Measurements from ENCODE around the gene CMTM2. TPM values are rescaled to one million over a fixed set of nuclear protein-coding genes. Genes with fewer than 3 reads are reported as not detected.
"Not testable (repeated sequence)": the region's sequence is repeated elsewhere in the genome, so short reads cannot be mapped to it uniquely, and the experiment has no call there.

CMTM2 gene
- polyA plus RNA-seq, 3 donors = 0.56 to 0.90 (median 0.61) TPM

DNA sequence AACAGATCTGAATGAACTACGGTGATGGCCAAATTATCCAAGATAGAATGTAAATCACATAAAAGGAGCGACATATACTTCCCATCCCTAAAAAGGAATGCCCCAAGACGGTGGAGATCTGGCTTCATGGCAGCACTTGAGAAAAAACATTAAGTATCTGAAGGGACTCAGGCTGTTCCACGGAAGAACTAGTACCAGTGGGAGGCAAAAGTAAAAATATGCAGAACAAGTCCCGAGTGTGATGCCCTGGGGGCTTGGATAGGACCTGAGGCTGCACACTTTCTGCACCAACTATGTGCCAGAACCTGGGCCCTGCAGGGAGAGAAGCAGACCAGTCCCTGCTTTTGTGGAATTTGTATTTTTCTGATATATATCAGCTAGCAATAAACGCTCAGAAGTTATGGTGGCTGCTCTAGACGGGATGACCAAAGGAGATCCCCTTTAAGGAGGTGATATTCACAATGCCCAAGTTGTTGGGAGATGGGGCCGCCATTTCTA is 27.4 kb upstream of the CMTM2 start:
- DNase-seq = no peak

DNA sequence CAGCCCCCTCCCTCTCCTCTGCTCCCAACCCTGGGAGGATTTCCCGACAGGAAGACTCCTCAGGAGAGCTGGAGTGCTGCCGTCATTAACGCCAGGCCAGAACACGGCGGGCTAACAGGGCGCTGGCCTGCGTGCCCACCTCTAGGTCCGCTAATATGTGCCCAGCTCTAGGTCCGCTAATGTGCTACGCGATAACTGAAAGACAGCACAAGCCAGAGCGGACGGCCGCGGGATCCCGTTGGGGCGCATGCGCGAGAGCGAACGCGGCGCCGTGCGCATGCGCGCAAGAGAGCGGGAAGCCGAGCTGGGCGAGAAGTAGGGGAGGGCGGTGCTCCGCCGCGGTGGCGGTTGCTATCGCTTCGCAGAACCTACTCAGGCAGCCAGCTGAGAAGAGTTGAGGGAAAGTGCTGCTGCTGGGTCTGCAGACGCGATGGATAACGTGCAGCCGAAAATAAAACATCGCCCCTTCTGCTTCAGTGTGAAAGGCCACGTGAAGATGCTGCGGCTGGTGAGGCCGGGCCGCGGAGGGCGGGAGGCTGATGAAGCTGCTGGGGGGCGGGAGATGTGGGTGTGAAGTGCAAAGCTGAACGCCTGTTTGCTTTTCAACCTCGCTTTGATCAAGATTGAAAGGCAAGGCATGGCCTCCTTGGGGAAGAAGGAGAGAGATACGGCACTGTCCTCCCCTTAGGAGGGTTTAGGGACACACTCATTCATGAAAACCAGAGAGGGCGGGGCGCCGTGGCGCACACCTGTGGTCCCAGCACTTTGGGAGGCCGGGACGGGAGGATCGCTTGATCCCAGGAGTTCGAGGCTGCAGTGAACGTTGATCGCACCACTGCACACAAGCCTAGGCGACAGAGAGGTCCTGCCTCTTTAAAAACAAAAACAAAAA is 26.7 kb upstream of the CMTM2 start, which contains the start of gene CKLF:
Gene CKLF (plus strand): TSS at position 291 of the 892 bp plus-strand sequence. CDS start 140 bp downstream, at position 431.
- peak; percentile 91 for DNase-seq

DNA sequence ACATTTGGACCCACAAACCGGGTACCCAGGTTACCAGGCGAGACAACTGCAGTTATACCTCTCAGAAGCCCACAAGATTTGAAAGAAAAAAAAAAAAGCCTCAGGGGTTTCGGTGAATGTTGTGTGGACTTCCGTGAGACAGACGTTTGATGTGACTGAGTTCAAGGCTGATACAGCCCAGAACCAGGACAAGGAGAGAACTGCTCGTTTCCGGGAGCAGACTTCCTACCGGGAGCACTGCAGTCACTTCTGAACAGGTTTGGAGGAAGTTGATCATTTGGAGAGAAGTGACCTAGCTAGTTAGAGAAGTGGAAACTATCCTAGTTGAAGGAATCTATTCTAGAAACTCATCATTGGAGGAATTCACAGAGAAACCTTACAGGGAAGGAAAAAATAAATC is 26.0 kb upstream of the CMTM2 start:
- no peak for DNase-seq

DNA sequence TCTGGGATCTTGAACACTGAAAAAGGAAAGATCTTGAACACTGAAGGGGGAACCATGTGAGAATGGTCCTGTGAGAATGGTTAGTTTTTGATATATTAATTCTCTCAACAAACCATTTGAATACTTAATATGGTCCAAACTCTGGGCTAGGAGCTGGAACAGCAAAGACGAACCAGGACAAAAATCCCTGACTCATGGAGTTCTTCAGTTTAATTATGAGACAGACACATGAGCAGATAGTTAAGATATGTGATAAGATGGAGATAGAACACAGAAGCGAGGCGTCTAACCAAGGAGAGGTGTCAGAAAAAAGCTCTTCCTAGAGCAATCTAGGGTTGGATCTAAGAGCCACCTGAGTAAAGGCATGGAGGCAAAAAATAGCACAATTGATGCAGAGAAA is 25.2 kb upstream of the CMTM2 start:
- DNase-seq = no peak

DNA sequence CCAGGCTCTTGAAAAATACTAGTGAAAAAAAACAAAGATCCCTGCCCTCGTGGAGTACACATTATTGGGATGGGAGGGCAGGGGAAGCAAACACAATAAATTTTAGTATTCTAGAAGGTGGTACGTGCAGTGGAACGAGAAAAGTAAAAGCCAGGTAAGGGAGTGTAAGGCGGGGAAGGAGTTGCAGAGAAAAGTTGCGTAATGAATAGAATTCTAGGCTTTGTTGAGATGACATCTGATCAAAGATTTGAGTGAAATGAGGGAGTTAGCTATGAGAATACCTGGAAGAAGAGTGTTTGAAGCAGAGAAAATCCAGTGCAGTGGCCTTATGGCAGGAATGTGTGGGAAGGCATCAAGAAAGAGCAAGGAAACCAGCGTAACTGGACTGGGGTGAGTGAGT is 24.8 kb upstream of the CMTM2 start:
- DNase-seq = no peak

DNA sequence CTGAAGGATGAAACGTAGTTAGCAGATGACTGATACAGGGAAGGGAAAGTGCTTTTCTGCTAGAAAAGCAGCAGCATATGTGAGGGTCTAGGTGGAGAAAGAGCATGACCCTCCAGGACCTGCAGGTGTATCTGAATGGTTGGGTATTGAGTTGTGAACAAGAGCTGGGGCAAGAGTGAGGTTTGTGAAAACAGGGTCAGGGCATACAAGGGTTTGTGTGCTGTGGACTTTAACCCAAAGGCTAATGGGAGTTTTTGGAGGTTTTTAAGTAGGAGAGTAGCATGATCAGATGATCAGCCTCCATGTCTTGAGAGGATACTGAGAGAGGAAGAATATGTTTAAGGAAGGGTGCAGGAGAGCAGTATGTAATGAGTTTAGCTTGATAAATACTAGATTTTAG is 19.2 kb upstream of the CMTM2 start:
- no peak for DNase-seq

DNA sequence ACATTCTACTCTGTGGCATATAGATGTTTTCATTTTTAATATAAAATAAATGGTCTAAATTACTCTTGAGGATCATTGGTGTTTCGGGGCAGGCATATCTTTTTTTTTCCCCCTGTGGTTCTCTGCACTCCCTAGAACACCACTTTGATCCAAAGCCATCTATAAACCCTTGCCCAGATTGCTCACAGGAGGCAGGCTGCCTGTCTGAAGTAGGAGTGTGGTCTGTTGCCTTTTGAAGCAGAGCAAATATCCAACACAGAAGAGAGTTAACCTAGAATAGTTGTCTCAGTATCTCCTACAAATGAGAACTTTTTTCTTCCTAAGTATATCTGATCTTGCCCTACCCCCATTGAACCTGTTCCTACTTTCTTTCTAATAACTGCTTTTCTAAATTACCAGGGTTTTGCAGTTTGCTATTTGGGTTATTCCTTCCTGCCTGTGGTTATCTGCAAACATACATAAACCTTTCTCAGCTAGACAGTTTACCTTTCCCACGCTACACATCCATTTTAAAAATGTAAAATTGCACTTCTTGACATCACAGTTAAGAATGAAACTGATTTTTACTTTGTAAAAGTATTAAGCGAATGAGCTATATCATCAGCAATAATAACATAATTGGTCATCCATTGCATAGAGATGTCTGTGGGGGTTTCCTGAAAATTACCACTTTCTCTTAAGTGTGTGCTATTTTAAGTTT is 17.7 kb upstream of the CMTM2 start:
- DNase-seq = no peak

DNA sequence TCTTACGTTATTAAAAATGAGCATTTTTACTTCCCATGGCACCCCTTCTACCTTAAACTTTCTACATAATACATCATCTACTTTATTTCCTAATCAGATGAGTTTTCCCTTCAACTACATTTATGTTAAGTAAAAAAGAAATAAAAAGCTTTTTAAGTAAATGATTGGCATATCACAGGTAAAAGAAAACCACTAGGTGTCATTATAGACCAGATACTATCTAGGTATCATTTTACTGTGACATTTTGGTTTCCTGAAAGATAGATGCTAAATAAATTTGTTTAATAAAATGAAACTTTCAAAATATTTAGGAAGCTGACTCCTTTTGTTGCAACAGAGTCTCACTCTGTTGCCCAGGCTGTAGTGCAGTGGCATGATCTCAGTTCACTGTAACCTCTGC is 16.9 kb upstream of the CMTM2 start:
- no peak for DNase-seq

DNA sequence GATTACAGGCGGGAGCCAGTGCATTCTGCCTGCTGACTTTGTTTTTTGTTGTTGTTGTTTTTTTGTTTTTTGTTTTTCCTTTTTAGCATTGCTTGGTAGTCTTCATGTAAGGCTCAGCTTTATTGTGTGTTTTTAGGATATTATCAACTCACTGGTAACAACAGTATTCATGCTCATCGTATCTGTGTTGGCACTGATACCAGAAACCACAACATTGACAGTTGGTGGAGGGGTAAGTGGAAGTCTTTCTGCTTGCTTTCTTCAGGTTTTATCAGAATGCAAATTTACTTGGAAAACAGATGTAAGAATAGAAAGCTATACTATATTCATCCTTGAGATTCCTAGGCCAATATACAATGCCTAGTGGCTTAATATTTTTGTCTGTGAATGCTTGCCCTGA is 16.3 kb upstream of the CMTM2 start:
- no peak for DNase-seq

DNA sequence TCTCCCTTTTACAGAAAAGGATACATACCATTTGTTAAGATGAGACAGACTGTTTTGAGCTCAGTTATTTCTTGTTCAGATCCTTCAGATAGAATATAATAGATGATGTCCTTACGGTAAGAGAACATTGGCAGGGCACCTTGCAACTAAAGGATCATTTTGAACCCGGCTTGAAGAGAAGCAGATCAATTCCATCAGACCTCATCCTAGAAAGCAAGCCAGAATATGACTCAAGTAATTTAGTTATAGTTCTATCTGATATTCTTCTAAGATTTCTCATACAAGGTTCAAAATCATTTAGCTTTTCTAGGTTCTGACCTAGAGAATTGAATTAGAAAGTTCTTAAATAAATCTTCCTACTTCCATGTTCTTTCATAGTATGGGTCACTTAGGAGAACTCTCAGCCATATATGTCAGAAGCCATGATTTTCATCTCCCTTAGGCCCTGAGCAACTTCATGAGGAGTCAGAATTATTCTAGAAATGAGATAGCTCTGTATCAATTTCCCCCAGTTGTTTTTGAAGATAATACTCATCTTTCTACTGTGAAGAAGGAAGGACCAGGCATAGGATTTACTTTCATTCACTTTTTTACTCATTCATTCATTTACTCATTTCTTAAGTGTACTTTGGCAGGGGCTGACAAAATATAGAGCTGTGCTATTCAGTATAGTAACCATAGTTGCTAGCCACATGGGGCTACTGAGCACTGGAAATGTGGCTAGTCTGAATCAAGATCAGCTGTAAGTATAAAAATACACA is 15.5 kb upstream of the CMTM2 start:
- DNase-seq = no peak

DNA sequence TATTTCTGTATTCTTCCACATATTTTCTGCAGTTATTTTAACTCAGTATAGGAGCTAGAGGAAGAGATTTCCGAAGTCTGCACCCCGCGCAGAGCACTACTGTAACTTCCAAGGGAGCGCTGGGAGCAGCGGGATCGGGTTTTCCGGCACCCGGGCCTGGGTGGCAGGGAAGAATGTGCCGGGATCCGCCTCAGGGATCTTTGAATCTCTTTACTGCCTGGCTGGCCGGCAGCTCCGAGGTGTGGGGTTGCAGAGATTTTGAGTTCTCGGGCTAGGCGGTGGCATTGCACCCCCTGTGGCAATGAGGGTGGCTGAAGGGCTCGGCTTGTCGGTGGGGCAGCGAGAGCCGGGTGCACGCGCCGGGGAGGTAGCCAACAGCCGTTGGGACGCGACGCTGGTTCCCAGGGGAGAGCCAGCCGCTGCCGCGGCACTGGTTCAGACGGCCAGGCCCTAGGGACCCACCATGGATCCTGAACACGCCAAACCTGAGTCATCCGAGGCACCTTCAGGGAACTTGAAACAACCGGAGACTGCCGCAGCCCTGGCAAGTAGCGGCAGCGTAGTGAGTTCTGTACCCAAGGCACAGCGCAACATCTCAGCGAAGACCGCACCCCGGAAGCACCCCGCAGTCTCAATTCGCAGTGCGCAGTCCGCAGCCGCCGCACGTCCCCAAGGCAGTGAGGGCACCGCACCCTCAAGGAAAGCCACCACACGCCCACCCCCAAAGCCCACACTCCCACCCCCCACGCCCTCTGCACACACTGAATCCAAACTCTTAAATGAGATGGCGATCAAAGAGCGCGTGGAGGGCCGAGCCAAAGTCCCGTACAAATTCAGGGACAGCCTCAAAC is 13.0 kb upstream of the CMTM2 start, which contains the start of gene CMTM1:
Gene CMTM1 (plus strand): TSS at position 389 of the 851 bp plus-strand sequence. CDS start 75 bp downstream, at position 464.
- DNase-seq = no peak

DNA sequence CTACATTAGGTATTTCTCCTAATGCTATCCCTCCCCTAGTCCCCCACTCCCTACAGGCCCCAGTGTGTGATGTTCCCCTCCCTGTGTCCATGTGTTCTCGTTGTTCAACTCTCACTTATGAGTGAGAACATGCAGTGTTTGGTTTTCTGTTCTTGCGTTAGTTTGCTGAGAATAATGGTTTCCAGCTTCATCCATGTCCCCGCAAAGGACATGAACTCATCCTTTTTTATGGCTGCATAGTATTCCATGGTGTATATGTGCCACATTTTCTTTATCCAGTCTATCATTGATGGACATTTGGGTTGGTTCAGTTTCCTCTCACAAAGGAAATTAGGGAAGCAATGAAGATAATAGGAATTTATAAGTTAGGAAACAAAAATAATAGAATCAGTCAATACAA is 12.0 kb upstream of the CMTM2 start:
- not testable (repeated sequence) for DNase-seq

DNA sequence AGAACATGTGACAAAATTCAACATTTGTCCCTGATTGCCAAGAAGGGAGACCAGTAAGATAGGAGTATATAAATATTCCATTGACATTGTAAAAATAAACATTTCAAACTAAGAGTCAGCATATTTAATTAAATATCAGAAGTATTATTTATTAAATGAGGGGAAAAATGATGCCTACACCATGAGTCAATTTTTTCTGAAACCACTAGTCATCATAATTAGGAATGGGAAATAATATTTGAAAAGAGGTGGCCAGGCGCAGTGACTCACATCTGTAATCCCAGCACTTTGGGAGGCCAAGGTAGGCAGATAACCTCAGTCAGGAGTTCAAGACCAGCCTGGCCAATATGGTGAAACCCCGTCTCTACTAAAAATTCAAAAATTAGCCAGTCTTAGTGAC is 10.9 kb upstream of the CMTM2 start:
- no peak for DNase-seq

DNA sequence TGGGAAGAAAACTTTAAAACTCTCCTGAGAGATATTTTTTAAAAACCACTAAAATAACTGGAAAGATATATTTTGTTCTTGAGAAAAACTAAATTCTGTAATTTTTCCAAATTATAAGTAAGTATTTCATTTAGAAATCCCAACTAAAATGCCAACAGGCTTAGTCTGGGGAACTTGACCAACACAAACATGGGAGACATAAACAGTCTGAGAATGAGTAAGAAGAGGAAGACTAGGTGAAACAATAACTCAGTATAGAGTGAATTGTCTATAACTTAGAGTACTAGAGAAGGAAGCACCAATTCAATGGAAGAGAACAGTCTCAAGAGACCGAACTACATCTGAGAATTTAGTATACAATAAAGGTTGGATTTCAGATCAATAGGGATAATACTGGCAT is 10.1 kb upstream of the CMTM2 start:
- no peak for DNase-seq

DNA sequence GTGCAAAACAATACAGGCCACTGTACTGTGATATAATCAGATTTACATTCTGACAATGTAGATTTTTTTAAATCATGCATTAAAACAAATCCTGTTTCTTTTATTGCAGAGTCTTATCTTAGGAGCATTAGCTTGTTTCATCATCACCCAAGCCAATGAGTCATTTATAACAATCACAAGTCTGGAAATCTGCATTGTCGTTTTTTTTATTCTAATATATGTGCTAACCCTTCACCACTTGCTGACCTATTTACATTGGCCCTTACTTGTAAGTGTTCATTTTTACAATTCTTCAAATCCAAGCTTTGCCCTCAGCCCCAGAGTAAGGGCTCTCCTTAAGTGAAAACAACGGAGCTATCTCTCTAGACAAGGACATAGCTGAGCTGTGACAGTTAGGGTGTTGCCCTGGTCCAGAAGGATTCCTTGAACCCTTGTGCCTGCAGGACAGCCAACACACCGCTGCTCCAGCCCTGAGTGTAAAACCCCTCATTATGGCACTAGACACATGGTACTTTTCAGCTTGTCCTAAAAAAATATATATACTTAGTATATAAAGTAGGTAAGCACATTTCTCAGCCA is 9.3 kb upstream of the CMTM2 start:
- DNase-seq = no peak

DNA sequence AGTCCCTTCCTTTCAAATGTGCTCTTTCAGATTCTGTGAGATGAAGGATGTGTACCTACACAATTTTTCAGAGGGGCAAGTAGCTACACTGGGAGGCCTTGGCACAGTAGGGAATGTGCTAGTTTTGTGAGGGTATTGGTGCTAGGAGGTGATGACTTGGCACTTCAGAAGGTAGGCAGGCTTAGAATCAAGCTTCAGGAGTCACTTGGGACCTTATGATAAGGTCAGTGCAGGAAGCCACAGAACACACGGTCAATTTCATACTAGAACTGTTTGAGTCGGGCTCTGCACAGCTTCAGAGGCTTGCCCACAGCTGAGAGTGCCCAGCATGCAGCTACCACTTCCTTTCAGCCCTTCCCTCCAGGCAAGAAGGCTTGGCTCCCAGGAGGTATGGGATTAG is 6.9 kb upstream of the CMTM2 start:
- no peak for DNase-seq

DNA sequence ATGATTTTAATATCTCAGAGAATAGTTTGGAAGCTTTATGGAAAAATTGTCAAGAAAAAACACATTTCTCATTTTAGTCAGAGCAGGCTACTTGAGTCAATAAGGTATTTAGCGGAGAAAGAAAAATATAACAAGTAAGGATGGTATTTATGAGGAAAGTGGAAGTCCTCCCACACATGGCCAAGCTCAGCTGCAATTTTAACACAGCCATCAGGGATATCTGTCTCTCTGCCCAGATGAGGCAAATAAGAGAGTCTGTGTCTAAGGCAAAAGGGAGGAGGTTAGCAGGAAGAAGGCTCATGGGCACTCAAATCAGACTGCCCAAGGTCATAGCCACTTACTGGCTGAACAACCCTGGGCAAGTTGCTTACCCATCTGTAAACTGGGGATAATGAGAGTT is 5.2 kb upstream of the CMTM2 start:
- DNase-seq = no peak

DNA sequence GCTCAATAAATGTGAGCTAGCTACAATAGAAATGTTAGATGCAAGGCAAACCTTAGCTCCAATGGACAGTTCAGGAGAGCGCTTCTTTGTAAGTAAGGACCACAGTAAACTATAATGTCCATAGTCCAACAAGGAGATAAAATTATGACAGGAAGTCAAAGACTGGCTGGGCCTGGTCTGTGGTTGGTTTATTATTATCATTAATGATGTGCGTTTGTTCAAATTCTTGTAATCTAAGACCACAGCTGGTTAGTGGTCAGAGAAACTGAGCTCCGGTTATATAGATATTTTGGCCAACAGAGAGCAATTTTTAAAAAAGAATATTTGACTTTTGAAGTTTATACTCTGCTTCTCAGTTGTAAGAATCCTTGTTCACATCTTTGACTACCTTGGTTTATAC is 4.7 kb upstream of the CMTM2 start:
- DNase-seq = no peak

DNA sequence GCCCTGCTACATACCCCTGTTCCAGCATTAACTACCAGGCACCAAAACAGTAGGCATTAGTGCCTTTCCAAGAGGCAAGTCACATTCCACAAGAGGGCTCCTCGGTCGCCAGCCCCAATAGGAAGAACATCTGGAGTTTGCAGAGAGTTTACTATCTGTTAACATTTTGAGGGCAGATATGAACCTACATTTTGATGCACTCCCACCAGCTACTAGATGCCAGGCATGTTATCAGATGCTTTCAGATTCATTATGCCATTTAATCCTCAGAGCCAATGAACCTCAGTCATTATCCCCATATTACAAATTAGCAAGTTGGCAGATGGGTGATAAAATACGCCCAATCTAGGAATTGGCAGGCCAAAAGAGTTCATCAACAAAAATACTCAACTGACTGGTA is 4.2 kb upstream of the CMTM2 start:
- no peak for DNase-seq

DNA sequence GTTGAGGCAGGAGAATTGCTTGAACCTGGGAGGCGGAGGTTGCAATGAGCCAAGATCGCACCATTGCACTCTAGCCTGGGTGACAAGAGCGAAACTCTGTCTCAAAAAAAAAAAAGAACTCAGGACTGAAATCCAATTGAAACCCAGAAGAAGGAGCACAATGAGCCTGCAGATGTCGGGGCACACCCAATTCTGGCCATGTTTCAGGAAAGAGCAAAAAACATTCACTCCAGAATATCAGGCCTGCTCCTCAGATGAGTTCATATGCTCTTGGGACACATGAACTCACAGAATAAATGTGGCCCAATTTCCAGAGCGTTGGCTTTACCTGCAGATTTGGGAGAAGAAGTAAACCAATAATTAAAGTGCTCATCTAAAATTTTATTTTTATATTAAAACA is 3.0 kb upstream of the CMTM2 start:
- no peak for DNase-seq
